ENCODE results near the gene CFAP43.

GRCh38 chr10:104120903-104121484 lies 111.2 kb downstream of the CFAP43 start:
- no peak for TF ChIP-seq CTCF (IDR thresholded peaks at IDR 0.05)
- TF ChIP-seq EP300 (IDR thresholded peaks at IDR 0.05) = no peak
- peak; percentile 67 for TF ChIP-seq POLR2AphosphoS5 (IDR thresholded peaks at IDR 0.05)
- TF ChIP-seq POLR2A (IDR thresholded peaks at IDR 0.05) = peak in 1 of 2 donors; percentile 5

Data from gastroesophageal sphincter (tissue), 3 donors.